ENCODE data around the gene UNC5A.

The UNC5A gene

DNA sequence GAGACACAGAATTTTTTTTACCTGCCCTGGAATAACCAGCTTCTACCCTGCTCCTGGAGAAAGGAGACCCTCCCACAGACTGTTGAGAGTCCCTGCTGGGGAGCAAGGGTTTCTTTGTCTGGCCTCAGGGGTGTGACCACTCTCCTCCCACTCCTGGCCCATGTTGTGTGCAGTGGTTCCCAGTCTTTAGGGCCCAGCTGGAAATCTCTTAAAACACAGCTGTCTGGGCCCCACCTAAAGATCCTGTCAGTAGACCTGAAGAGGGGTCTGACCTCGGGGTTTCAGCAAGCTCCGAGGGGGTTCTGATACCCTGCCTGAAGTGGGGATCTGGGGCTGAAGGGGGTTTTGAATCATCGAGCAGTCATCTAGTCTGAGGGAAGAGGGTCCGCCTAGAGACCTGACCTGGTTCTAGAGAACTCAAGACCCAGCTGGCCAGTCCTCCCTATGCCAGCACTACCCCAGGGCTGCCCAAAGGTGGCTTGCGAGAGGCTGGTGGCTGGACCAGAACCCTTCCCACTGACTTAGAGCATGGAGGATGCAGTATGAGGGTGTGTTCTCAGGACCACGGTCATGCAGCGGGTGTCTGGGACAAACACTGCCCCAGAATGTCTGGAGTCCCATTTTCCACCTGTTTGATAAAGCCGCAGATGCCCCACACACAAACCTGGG is 8.1 kb upstream of the UNC5A start:
- DNase-seq = no peak

DNA sequence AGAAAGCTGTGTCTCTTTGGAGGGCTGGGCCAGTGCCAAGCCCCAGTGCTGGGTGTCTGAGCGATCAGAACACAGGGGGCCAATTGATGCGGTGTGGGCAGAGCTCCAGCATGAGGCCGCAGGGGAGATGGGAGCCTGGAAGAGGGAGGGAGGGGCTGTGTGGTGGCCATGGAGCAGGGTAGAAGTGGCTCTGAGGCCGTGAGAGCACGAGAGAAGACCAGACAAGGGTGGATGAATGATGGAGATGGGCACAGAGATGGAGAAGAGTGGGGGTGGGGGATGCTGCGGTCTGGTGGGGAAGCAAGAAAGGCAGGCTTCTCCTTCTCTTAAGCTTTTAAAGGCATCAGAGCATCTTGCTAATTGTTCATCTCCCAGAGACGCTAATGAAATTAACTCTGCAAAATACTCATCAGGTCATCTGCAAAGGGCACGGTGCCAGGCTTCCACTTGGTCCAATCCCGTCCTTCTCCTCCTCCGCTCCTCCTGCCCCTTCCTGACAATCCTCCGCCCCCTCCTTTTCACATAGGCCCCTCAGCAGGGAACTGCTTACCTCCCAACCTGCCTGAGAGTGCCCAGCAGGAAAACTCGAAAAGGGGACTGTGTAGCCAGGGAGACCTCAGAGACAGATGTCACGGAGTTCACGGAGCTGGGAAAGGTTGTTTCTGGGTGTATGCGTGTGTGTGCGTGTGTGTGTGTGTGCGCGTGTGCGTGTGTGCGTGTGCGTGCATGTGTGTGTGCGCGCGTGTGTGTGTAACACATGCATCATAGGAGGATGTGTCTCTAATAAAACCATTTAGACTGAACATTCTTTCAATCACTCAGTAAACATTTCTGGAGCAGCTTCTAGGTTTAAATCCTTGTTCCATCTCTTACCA is 7.1 kb upstream of the UNC5A start:
- no peak for DNase-seq

DNA sequence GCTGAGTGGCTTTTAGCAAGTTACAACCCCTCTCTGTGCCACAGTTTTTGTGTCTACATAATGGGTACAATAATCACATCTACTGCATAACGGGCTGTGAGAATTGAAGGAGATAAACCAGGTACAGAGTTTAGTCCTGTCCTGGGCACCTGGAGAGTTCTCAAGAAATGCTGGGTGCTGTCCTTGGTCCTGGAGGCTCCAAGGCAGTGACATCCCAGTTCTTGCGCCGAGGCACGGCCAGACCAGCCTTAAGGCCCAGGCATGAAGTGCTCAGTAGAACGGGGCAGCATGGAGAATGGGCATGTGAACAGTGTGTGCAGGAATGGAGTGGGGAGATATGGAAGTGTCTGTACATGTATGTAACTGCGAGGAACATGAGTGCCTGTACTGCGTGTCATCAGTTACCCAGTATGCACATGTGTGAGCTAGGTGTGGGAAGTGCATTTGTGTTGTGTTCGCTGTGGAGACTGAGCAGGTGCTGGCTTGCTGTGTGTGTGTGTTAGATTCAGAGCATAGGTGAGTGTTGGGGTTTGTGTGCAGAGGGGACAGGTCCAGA is 6.3 kb upstream of the UNC5A start:
- DNase-seq = no peak

- no peak for DNase-seq
These were observed 4.2 kb upstream of the UNC5A start for GRCh38 chr5:176806137-176806536.

DNA sequence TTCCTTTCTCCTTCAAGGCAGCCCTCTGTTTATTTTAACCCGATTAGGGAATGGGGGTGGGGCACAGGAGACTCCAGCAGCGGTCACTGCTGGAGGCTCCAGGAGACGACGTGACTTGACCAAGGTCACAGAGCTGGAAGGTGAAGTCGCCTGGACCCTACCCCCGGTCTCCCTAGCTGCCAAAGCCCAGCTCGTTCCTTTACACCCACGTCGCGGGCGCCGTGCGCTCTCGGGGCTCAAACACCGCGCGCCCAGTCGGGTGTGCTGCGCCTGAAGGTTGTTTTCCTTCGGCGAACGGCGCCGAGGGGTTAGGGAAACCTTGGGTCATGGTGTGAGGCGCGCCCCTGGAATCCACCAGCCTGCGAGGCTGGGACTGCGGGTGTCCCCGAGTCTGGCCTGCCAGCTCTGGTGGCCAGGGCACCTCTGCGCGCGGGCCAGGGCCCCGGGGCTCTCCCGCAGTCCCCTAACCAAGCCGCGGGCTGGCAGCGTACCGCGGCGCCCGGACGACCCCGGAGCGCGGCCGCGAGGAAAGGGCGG is 747 bp upstream of the UNC5A start:
- no peak for DNase-seq

DNA sequence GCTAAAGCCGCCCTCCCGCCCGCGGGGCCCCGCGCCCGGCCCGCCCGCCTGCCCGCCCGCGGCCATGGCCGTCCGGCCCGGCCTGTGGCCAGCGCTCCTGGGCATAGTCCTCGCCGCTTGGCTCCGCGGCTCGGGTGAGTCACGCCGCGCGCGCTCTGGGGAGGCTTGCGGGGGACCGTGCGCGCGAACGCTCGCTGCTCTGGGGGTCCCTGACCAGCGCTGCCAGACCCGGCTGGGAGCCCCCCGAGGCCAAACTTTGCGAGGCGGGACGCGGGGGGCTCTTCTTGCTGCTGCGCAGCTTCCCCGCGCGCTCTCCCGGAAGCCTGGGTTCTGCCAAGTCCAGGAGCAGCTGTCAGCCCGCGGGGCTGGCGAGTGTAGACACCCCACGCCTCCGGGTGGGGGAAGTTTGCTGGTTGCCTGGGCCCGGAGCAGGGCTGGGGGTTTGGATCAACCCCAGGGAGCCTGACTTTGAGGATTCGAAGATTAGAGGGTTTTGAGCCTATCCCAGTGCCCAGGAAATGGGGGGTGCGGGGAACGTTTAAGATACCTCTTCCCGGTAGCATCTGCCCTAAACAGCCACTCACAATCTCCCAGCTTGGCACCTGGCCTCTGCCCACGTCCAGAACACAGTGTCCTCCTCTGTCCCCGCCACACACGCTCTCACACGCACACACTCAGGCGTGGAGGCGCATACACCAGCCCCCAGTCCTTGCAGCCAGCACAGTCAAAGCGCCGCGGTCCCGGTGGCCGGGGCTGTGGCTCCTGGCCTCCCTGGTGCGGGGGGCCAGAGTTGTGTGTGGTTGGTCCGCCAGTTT is 535 bp downstream of the UNC5A start:
- DNase-seq = no peak

- no peak for DNase-seq
These were observed 2.2 kb downstream of the UNC5A start for GRCh38 chr5:176812269-176813259.

DNA sequence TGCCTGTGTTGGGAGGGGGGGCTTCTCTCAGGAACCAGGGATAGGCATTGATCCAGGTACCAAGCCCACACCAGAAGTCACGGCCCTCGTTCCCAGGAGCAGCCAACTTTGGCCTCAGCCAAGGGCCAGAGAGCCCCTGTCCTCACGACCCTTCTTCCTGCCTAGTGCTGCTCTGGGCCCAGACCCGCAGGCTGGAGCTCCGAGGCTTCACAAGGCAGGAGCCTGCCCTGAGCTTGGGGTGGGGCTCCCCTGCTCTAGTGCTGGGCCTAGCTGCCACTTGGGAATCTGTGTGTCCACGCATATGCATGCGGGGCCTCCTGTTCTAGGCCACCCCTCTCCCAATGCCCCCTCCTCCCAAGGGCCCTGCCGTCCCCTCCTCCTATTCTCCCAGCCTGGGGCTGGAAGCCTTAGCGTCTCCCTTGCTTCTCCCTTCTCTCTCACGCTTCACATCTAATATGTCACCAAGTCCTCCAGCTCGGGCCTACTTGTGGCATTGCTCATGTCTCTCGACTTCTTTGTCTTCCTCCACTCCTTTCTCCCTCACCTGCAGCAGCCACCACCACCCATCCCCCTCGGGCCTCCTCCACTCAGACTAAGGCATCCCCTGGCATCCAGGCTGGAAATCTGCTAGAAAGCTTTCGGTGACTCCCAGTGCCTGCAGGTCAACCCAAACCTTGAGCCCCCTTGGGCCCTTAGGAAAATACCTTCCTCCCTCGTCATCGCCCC is 3.4 kb downstream of the UNC5A start:
- no peak for DNase-seq

- no peak for DNase-seq
These were observed 3.9 kb downstream of the UNC5A start for GRCh38 chr5:176814313-176814685.

- no peak for DNase-seq
These were observed 4.6 kb downstream of the UNC5A start for GRCh38 chr5:176814836-176815438.

DNA sequence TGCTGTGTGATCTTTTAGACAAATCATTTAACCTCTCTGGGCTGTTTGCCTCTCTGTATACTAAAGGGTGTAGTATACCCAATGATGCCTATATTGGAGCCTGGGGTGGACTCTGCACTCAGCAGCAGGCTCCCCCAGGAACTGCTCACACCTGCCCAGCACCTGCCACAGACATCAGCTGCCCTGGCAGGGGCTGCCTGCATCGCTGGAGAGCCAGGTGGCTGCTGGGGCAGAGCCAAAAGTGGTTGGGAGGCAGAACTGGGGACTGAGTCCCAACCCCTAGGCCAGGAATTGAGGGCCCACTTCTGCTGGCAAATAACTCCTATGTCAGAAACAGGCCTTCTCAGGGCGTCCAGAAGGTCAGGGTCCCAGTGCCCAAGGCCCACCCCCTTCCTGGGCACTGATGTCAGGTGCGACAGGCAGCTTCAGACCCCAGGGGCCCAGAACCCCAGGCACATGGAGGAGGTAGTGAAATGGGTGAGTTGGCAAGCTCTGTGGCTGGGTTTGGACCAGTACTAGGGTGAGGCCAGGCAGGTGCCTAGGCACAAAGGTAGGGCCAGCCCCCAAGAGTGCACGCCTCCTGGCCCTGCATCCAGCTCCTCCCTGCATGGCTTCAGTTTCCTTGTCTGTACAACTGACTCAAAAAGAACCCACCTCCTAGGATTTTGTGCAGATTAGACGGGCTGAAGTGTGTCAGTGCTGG is 5.8 kb downstream of the UNC5A start:
- no peak for DNase-seq

- DNase-seq = no peak
These were observed 6.5 kb downstream of the UNC5A start for GRCh38 chr5:176816791-176817347.

GRCh38 chr5:176817369-176817840 is 7.0 kb downstream of the UNC5A start:
- no peak for DNase-seq

DNA sequence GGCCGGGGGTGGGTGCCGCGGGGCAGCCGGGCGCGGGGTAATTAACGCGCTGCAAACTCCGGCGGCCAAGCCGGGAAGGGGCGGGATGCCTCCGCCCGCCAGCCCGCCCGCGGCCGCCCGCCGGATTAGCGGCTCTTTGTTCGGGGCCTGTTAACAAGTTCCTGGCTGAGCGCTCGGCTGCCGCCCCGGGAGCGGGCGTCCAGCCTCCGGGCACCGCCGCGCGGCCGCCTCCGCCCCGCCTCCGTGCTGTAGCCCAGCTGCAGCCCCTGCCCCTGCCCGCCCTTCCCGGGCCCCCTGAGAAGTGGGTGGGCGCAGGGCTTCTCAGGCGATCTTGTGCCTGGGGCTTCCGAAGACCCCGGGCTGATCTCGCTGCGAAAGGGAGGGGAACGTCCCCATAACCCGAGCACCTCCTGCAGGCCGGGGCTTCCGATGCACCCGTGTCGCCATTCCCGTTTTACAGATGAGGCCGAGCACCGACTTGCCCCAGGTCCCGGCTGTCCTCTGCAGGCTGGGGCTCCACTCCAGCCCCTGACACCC is 7.5 kb downstream of the UNC5A start:
- DNase-seq = no peak

DNA sequence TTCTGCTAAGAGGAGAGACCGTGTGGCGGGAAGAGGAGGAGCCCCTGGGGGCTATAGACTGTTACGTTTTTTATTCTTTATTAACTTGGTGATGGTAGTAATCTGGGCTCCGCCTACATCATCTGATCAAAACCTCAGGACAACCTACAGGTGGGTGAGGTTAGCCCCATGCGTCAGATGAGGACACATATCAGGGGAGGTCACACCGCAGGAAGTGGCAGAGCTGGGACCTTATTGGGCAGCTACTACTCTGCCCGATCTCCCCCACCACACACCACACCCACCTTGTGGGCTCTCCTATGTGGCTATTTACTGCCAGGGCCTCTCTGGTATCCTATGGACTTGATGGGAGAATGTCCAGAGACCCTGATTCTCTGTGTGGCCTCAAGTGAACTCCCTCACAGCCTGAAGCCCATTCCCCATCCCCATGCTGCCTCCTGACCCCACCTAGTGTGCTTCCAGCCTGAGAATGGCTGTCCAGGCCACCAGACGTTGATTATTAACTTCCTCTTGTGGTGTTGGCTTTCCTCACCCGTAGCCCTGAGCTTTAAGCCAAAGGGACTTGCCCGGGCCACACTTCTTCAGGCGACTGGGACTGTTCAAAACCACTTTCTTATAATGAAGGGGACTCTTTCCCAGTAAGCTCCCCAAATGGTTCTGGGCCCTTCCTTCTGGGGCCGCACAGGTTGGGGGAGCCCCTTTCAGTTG is 8.2 kb downstream of the UNC5A start:
- no peak for DNase-seq

DNA sequence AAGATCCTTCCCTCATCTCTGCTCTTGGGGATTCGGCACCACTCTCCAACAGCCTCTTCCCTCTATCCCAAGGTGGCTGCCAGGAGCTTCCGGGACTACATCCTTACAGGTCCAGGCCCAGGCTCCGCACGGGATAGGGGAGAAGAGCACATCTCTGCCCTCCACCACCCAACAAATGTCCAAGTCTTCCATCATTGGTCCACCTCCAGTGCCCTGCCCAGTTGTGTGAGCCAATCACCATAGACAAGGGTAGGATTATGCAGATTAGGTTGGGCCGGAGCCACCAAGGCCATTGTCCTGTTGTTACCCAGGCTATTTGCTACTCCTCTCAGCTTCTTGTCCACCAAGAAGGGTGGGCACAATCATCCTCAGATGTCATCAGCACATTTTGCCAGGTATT is 9.1 kb downstream of the UNC5A start:
- no peak for DNase-seq

- DNase-seq = no peak
These were observed 10.6 kb downstream of the UNC5A start for GRCh38 chr5:176820937-176821336.

DNA sequence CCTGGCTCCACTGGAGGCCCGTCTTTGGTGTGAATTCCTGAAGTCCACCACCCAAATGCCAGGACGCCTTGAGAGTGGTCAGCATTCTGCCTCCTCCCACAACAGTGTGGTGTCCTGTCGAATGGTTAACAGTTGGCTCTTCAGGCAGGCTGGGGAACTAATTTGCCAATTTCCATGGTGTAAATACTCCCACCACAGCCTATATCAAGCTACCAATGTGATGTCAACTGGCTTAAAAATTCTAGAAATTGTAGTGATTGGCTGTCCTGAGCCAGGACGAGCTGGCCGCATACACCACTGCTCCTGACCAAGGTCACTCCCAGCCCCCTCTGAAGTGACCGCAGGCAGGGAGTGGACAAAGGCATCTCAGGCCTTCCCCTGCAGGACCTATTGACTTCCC is 11.1 kb downstream of the UNC5A start:
- DNase-seq = no peak

Measured in activated CD4-positive, alpha-beta T cell treated with anti-CD3 and anti-CD28 coated beads, Interleukin-2, amount 50 U/mL, for 4 hours (primary cell).